RWPE2 (cell line): ENCODE measurements around the gene VWF.

Source experiments
- ATAC-seq: fragments of 200-7000 bp; cut with Tn5 transposase; 3 replicates; pipeline ENCODE4 v1.9.1; 2021; ENCODE audit warnings: low read depth
- DNase-seq: peaks from one replicate; pipeline ENCODE4 v3.0.0-alpha.2; 2020; ENCODE audit warnings: low spot score
- H3K27ac ChIP-seq: fragments of 450-650 bp; 2 replicates; pipeline ENCODE4 v1.5.1; 2017; ENCODE audit warnings: mild to moderate bottlenecking; ENCODE audit not compliant: poor library complexity, severe bottlenecking
- H3K27me3 ChIP-seq: fragments of 250-450 bp; sonication (Bioruptor Pico); 2 replicates; pipeline ENCODE4 v1.5.1; 2021; ENCODE audit warnings: mild to moderate bottlenecking, moderate library complexity; ENCODE audit not compliant: insufficient read depth, poor library complexity, severe bottlenecking
- H3K36me3 ChIP-seq: fragments of 250-450 bp; sonication (Bioruptor Pico); 2 replicates; pipeline ENCODE4 v1.5.1; 2020; ENCODE audit warnings: low read depth, mild to moderate bottlenecking, moderate library complexity
- H3K4me1 ChIP-seq: fragments of 250-450 bp; sonication (Bioruptor Pico); 2 replicates; pipeline ENCODE4 v1.5.1; 2021; ENCODE audit warnings: mild to moderate bottlenecking, moderate library complexity; ENCODE audit not compliant: insufficient read depth, poor library complexity, severe bottlenecking
- H3K4me3 ChIP-seq: fragments of 250-450 bp; sonication (Bioruptor Pico); 2 replicates; pipeline ENCODE4 v1.5.1; 2021; ENCODE audit warnings: mild to moderate bottlenecking, moderate library complexity; ENCODE audit not compliant: severe bottlenecking
- H3K9me3 ChIP-seq: fragments of 250-450 bp; sonication (Bioruptor Pico); 2 replicates; pipeline ENCODE4 v1.5.1; 2021; ENCODE audit warnings: mild to moderate bottlenecking, moderate library complexity; ENCODE audit not compliant: severe bottlenecking
- CTCF ChIP-seq: fragments of 450-650 bp; IDR thresholded peaks from one replicate; pipeline ENCODE4 v1.5.1; 2017; ENCODE audit warnings: mild to moderate bottlenecking, moderate library complexity; ENCODE audit not compliant: poor library complexity, severe bottlenecking

The VWF gene

GRCh38 chr12:5954661-5955060 is 169.8 kb downstream of the VWF start:
- H3K36me3 ChIP-seq = no peaks in the 10 kb centered on the region
- no peaks in the 10 kb centered on the region for H3K9me3 ChIP-seq
- no peak for TF ChIP-seq CTCF
- H3K27ac ChIP-seq = no peak overlapping the region
- DNase-seq = no peak
- no peak overlapping the region for H3K4me3 ChIP-seq
- no peaks in the 10 kb centered on the region for H3K4me1 ChIP-seq
- H3K27me3 ChIP-seq = peaks cover 30% of the 10 kb centered on the region
- no peak for ATAC-seq

GRCh38 chr12:5953835-5954586 is 170.5 kb downstream of the VWF start:
- TF ChIP-seq CTCF = no peak
- Histone ChIP-seq H3K36me3 (no peaks in the 10 kb centered on the region), H3K27me3 (peaks cover 30% of the 10 kb centered on the region), H3K4me3 (no peak overlapping the region), H3K4me1 (no peaks in the 10 kb centered on the region), H3K27ac (no peak overlapping the region), H3K9me3 (no peaks in the 10 kb centered on the region)
- ATAC-seq = no peak
- no peak for DNase-seq

- Histone ChIP-seq H3K9me3 (no peaks in the 10 kb centered on the region), H3K4me3 (no peak overlapping the region), H3K36me3 (no peaks in the 10 kb centered on the region), H3K27me3 (peaks cover 42% of the 10 kb centered on the region), H3K4me1 (no peaks in the 10 kb centered on the region), H3K27ac (no peak overlapping the region)
- ATAC-seq (no peak), DNase-seq (no peak)
- TF ChIP-seq CTCF = no peak
These were observed 172.4 kb downstream of the VWF start for GRCh38 chr12:5952031-5952430.

GRCh38 chr12:5948696-5949095 is 175.8 kb downstream of the VWF start:
- Histone ChIP-seq H3K9me3 (no peaks in the 10 kb centered on the region), H3K27me3 (peaks cover 61% of the 10 kb centered on the region), H3K4me1 (no peaks in the 10 kb centered on the region), H3K27ac (no peak overlapping the region), H3K4me3 (no peak overlapping the region), H3K36me3 (no peaks in the 10 kb centered on the region)
- no peak for DNase-seq
- no peak for TF ChIP-seq CTCF
- no peak for ATAC-seq

- peaks cover 68% of the 10 kb centered on the region for H3K27me3 ChIP-seq
These were observed 177.5 kb downstream of the VWF start for GRCh38 chr12:5947006-5947405.

More at GRCh38 chr12:5947006-5947405, 177.5 kb downstream of the VWF start:
- Histone ChIP-seq H3K36me3 (no peaks in the 10 kb centered on the region), H3K4me3 (no peak overlapping the region), H3K4me1 (no peaks in the 10 kb centered on the region), H3K9me3 (no peaks in the 10 kb centered on the region), H3K27ac (no peak overlapping the region)
- no peak for TF ChIP-seq CTCF
- no peak for DNase-seq
- no peak for ATAC-seq
